Amniotic epithelial cell (primary cell): ENCODE measurements around the gene ANP32D.
"Not testable (repeated sequence)": the region's sequence is repeated elsewhere in the genome, so short reads cannot be mapped to it uniquely, and the experiment has no call there.

Source experiments
- DNase-seq: peaks from one replicate; pipeline ENCODE4 v3.0.0-alpha.2; 2010; ENCODE audit warnings: low read depth

The ANP32D gene

GRCh38 chr12:48506836-48507235 lies 34.5 kb downstream of the ANP32D start:
- DNase-seq: not testable (repeated sequence)

DNA sequence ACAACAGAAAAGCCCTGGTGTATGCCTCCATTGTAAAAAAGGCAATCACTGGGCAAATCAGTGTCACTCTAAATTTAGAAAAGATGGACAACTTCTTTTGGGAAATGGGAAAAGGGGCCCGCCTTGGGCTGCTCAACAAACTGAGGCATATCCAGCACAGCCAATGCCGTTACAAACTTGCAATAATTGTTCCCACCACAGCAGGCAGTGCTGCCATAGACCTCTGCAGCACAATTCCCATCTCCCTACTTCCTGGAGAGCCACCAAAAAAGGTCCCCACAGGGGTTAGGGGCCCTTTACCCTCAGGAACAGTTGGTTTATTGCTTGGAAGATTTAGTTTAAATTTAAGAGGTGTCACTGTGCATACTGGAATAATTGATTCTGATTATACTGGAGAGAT lies 36.6 kb downstream of the ANP32D start:
- no peak for DNase-seq

DNA sequence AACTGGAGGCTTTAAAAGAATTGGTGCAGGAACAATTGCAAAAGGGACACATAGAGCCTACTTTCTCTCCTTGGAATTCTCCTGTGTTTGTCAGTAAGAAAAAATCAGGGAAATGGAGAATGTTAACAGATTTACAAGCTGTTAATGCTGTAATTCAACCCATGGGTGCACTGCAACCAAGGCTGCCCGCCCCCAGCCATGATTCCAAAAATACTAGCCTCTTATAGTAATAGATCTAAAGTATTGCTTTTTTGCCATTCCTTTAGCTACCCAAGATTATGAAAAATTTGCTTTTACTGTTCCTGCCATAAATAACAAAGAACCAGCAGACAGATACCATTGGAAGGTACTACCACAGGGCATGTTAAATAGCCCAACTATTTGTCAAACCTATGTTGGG lies 37.8 kb downstream of the ANP32D start:
- no peak for DNase-seq

DNA sequence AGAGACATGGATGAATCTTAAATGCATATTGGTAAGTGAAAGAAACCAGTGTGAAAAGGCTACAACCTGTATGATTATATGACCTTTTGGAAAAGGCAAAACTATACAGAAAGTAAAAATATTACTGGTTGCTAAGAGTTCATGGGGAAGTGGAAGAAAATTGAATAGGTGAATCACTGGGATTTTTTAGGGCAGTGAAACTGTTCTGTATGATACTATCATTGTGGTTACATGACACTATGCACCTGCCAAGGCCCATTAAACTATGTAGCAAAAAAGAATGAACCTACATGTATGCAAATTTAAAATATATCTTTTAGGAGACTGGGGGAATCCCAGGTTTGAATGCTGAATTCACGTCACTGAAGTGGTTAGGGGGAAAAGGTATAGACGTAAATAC lies 40.5 kb downstream of the ANP32D start:
- DNase-seq: no peak

DNA sequence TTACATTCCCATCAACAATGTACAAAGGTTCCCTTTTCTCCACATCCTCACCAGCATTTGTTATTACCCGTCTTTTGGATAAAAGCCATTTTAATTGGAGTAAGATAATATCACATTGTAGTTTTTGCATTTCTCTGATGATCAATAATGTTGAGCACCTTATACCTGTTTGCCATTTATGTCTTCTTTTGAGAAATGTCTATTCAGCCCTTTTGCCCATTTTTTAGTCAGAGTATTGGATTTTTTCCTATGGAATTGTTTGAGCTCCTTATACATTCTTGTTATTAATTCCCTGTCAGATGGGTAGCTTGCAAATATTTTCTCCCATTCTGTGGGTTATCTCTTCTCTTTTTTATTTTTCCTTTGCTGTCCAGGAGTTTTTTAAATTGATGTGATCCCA lies 42.4 kb downstream of the ANP32D start:
- no peak for DNase-seq

- not testable (repeated sequence) for DNase-seq
Measured at GRCh38 chr12:48520381-48520780, 48.0 kb downstream of the ANP32D start.
